K562 treated with DMSO at 1 percent for 12 hours (cell line): ENCODE measurements around the gene CC2D1B. TPM values are rescaled to one million over a fixed set of nuclear protein-coding genes. Genes with fewer than 3 reads are reported as not detected.

ENCODE experiments used
- total RNA-seq: library from RNA; unstranded; fragments of 300-600 nt; gene quantifications from 2 replicates; pipeline ENCODE4 v1.2.3, GENCODE V29; 2022; ENCODE audit not compliant: insufficient read depth

The CC2D1B gene
- total RNA-seq, result 27.4 and 40.9 TPM in 2 replicates

GRCh38 chr1:52365746-52366516 lies at the start of gene CC2D1B:
Gene CC2D1B (minus strand): TSS chr1:52366205. CDS start chr1:52364620, 1,585 bp downstream.

GRCh38 chr1:52404116-52404974 lies 38.3 kb upstream of the CC2D1B start, which contains the start of the genes ORC1 and PRPF38A:
Gene ORC1 (minus strand): TSS chr1:52404423. CDS start chr1:52402223, 2,200 bp downstream.
Gene PRPF38A (plus strand): TSS chr1:52404602. CDS start chr1:52404750, 148 bp downstream.

Other genes with a start within 250 kb of the CC2D1B start
- 3.1 and 8.2 TPM in 2 replicates for gene ZFYVE9, start 224.1 kb downstream of the CC2D1B start, total RNA-seq
- gene ORC1, start 38.2 kb upstream of the CC2D1B start, total RNA-seq, result 30.6 and 59.6 TPM in 2 replicates
- 32.0 and 59.2 TPM in 2 replicates for gene PRPF38A, start 38.4 kb upstream of the CC2D1B start, total RNA-seq
- 24.4 and 48.8 TPM in 2 replicates for gene TUT4, start 186.9 kb upstream of the CC2D1B start, total RNA-seq
- not detected in 2 replicates for gene GPX7, start 236.2 kb upstream of the CC2D1B start, total RNA-seq